WERI-Rb-1 (cell line): ENCODE measurements around the gene STAMBPL1.
A peak's percentile ranks its signal among the peaks of the same experiment; 100 is the strongest.
"Not testable (repeated sequence)": the region's sequence is repeated elsewhere in the genome, so short reads cannot be mapped to it uniquely, and the experiment has no call there.

ENCODE experiments used
- DNase-seq: peaks from one replicate; pipeline ENCODE4 v3.0.0-alpha.2; 2020
- H3K27ac ChIP-seq: fragments of 250-450 bp; sonication (Bioruptor Pico); 2 replicates; pipeline ENCODE4 v1.5.1; 2020; ENCODE audit warnings: mild to moderate bottlenecking, moderate library complexity
- H3K27me3 ChIP-seq: fragments of 250-450 bp; sonication (Bioruptor Pico); 2 replicates; pipeline ENCODE4 v1.5.1; 2021; ENCODE audit warnings: mild to moderate bottlenecking, low read depth, moderate library complexity; ENCODE audit not compliant: insufficient read depth, severe bottlenecking
- H3K36me3 ChIP-seq: fragments of 250-450 bp; sonication (Bioruptor Pico); 2 replicates; pipeline ENCODE4 v1.5.1; 2020; ENCODE audit warnings: mild to moderate bottlenecking, moderate library complexity
- H3K4me3 ChIP-seq: 2 replicates; pipeline ENCODE4 v1.5.1; 2011; ENCODE audit warnings: low read depth, mild to moderate bottlenecking, control low read depth, low read length
- H3K9me3 ChIP-seq: fragments of 250-450 bp; sonication (Bioruptor Pico); 2 replicates; pipeline ENCODE4 v1.5.1; 2021; ENCODE audit warnings: mild to moderate bottlenecking, moderate library complexity; ENCODE audit not compliant: severe bottlenecking
- TF ChIP-seq, protein P1 (sequence below): IDR thresholded peaks from 2 replicates; pipeline ENCODE4 v1.5.1; 2011; ENCODE audit warnings: low read depth, mild to moderate bottlenecking, control low read depth, inconsistent platforms, low read length

STAMBPL1 gene

DNA sequence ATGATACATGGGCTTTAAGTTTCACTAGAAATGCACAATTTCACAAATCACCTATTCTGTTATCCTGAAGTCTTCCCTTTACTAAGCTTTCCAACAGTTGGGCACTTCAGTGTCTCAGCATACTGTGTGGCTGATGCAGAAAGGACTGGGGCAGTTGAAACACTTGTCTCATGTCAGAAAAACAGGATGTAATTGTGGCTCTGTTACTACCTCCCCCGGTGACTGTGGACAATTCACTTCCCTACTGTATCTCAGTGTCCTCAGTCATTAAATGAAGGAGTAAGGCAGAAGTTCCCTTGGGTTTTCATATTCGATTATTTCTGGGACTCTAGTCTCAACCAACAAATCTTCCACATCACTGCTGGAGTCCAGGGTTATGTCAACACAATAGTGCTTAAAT is 46.3 kb upstream of the STAMBPL1 start:
- Histone ChIP-seq H3K4me3 (no peak overlapping the region), H3K27ac (no peak overlapping the region), H3K9me3 (no peaks in the 10 kb centered on the region), H3K36me3 (no peaks in the 10 kb centered on the region), H3K27me3 (no peaks in the 10 kb centered on the region)
- DNase-seq = no peak
- TF ChIP-seq, protein P1, sequence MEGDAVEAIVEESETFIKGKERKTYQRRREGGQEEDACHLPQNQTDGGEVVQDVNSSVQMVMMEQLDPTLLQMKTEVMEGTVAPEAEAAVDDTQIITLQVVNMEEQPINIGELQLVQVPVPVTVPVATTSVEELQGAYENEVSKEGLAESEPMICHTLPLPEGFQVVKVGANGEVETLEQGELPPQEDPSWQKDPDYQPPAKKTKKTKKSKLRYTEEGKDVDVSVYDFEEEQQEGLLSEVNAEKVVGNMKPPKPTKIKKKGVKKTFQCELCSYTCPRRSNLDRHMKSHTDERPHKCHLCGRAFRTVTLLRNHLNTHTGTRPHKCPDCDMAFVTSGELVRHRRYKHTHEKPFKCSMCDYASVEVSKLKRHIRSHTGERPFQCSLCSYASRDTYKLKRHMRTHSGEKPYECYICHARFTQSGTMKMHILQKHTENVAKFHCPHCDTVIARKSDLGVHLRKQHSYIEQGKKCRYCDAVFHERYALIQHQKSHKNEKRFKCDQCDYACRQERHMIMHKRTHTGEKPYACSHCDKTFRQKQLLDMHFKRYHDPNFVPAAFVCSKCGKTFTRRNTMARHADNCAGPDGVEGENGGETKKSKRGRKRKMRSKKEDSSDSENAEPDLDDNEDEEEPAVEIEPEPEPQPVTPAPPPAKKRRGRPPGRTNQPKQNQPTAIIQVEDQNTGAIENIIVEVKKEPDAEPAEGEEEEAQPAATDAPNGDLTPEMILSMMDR = no peak

DNA sequence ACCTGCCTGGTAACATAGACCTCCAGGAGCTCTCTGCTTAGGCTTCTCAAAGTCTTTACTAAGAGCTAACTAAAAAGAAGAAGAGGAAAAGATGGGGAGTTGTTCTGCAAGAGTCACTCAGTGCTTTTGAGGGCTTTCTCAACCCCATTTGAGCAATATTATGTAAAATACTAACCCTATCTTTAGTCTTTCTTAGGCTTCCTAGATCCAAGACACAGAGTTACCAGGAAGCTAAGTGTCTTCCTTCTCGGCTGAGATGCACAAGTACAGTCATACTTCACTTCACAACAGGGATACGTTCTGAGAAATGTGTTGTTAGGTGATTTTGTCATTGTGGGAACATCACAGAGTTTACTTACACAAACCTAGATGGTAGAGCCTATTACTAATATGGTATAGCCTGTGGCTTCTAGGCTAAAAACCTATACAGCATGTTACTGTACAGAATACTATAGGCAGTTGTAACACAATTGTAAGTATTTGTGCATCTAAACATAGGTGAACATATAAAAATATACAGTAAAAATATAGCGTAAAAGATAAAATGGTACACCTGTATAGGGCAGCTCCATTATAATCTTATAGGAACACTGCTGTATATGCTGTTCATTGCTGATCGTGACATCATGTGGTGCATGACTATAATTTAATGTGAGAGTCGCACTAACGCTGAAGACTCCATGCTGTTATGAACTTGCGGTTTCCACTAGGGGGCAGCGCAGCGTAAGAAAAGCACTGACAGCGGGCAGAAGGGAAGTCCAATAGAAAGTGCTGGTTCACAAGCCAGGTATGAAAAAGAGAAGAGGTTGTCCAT is 44.7 kb upstream of the STAMBPL1 start:
- Histone ChIP-seq H3K36me3 (no peaks in the 10 kb centered on the region), H3K9me3 (no peaks in the 10 kb centered on the region), H3K27me3 (no peaks in the 10 kb centered on the region), H3K27ac (no peak overlapping the region), H3K4me3 (no peak overlapping the region)
- DNase-seq = peak; percentile 83
- TF ChIP-seq, protein P1 = peak; percentile 74

DNA sequence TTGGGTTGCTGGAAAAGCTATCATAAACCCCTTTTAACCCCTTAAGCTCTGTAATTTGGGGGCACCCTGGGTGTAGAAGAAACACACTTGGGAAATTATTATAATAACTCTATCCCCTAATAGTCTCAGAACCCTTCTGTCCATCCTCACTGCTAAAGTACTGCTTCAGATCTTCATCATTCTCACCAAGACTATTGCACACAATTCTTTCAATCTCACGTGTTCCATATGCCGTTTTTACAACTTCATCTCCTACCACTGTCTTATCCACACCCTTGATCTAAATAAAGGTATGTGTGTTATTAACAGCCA is 44.2 kb upstream of the STAMBPL1 start:
- DNase-seq = no peak
- Histone ChIP-seq H3K27ac (no peak overlapping the region), H3K4me3 (no peak overlapping the region), H3K9me3 (no peaks in the 10 kb centered on the region), H3K36me3 (no peaks in the 10 kb centered on the region), H3K27me3 (no peaks in the 10 kb centered on the region)
- TF ChIP-seq, protein P1 = no peak

GRCh38 chr10:88837632-88838031 is 42.4 kb upstream of the STAMBPL1 start:
- not testable (repeated sequence) for H3K27ac ChIP-seq, H3K27me3 ChIP-seq, H3K9me3 ChIP-seq

DNA sequence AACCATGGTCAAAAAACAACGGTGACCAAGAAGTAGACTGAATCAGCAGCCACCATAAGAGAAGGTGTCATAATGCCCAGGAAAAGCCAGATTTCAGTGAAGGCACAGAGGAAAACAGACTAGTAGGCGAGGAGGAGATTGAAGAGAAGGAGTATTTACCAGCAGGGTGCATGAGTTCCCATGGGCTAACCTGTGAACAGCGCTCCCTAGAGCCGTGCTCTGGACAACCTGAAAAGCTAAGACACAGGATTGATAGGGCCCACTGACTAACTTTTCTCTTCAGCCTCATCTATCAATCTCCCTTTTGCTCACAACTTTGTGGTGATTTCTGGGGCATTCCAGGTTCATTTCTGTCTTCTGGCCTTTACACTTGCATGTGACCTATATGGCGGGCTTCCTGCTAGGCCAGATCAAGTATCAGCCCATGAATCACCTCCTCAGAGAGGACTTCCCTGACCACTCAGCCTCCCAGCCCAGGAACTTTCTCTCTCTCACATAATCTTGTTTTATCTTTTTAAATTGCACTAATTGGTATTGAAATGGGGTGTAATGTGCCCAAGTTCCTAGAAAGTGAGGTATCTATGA is 41.2 kb upstream of the STAMBPL1 start:
- Histone ChIP-seq H3K36me3 (no peaks in the 10 kb centered on the region), H3K9me3 (no peaks in the 10 kb centered on the region), H3K27ac (no peak overlapping the region), H3K4me3 (no peak overlapping the region), H3K27me3 (no peaks in the 10 kb centered on the region)
- TF ChIP-seq, protein P1 = 0 out of 2 replicates have a peak, but pooled peaks have one; percentile 4
- no peak for DNase-seq

More at GRCh38 chr10:88837632-88838031, 42.4 kb upstream of the STAMBPL1 start:
- not testable (repeated sequence) for DNase-seq, H3K4me3 ChIP-seq, H3K36me3 ChIP-seq

GRCh38 chr10:88840104-88840503 is 39.9 kb upstream of the STAMBPL1 start:
- H3K36me3 ChIP-seq = no peaks in the 10 kb centered on the region
- no peak overlapping the region for H3K4me3 ChIP-seq
- TF ChIP-seq, protein P1 = no peak
- no peak for DNase-seq
- no peaks in the 10 kb centered on the region for H3K27me3 ChIP-seq
- H3K27ac ChIP-seq = no peak overlapping the region
- H3K9me3 ChIP-seq = no peaks in the 10 kb centered on the region
